Osteoblast (primary cell): ENCODE measurements around the gene ERC1. TPM values are rescaled to one million over a fixed set of nuclear protein-coding genes. Genes with fewer than 3 reads are reported as not detected.

Experiments
- DNase-seq: peaks from one replicate; pipeline ENCODE4 v3.0.0; 2011; ENCODE audit warnings: low spot score, mixed read lengths; ENCODE audit not compliant: insufficient read length; ENCODE audit errors: missing footprints
- H2AFZ ChIP-seq: 2 replicates; pipeline ENCODE4 v1.6.0; 2011; ENCODE audit warnings: mild to moderate bottlenecking, low read length
- H3K27ac ChIP-seq: 2 replicates; pipeline ENCODE4 v1.5.1; 2011; ENCODE audit warnings: mild to moderate bottlenecking, low read depth, low read length, moderate library complexity
- H3K27me3 ChIP-seq: 2 replicates; pipeline ENCODE4 v1.6.0; 2012; ENCODE audit warnings: mild to moderate bottlenecking, control low read depth, inconsistent platforms, low read length, moderate library complexity; ENCODE audit not compliant: insufficient read depth
- H3K36me3 ChIP-seq: 2 replicates; pipeline ENCODE4 v1.5.1; 2011; ENCODE audit warnings: mild to moderate bottlenecking, low read length, control low read depth, moderate library complexity; ENCODE audit not compliant: insufficient read depth
- H3K4me1 ChIP-seq: 2 replicates; pipeline ENCODE4 v1.5.1; 2011; ENCODE audit warnings: mild to moderate bottlenecking, low read length, control low read depth, moderate library complexity; ENCODE audit not compliant: insufficient read depth
- H3K4me2 ChIP-seq: 2 replicates; pipeline ENCODE4 v1.6.0; 2011; ENCODE audit warnings: mild to moderate bottlenecking, low read length; ENCODE audit not compliant: insufficient read depth
- H3K4me3 ChIP-seq: fragments of 200-600 bp; sonication (generic); 3 replicates; pipeline ENCODE4 v1.5.1; 2012; ENCODE audit warnings: mild to moderate bottlenecking, low read length, inconsistent platforms; ENCODE audit not compliant: insufficient read depth
- H3K79me2 ChIP-seq: 2 replicates; pipeline ENCODE4 v1.6.0; 2012; ENCODE audit warnings: mild to moderate bottlenecking, low read length, control low read depth, inconsistent platforms; ENCODE audit not compliant: insufficient read depth
- H3K9me3 ChIP-seq: 2 replicates; pipeline ENCODE4 v1.5.1; 2011; ENCODE audit warnings: low read depth, low read length, control low read depth
- H4K20me1 ChIP-seq: 2 replicates; pipeline ENCODE4 v1.6.0; 2012; ENCODE audit warnings: mild to moderate bottlenecking, low read length, control low read depth; ENCODE audit not compliant: insufficient read depth
- CTCF ChIP-seq: IDR thresholded peaks from 2 replicates; pipeline ENCODE4 v1.5.1; 2011; ENCODE audit warnings: mild to moderate bottlenecking, low read depth, low read length, moderate library complexity; ENCODE audit errors: extremely low read depth
- total RNA-seq: library from RNA; depleted of rRNA; stranded (reverse); fragments of >200 nt; gene quantifications from 2 replicates; pipeline ENCODE4 v1.2.3, GENCODE V29; 2012

ERC1 gene
- total RNA-seq, 1 donor, result 36.2 TPM

GRCh38 chr12:1504304-1504894 is 513.4 kb downstream of the ERC1 start:
- no peaks in the 10 kb centered on the region for H3K27me3 ChIP-seq
- no peaks in the 10 kb centered on the region for H3K79me2 ChIP-seq
- no peaks in the 10 kb centered on the region for H4K20me1 ChIP-seq
- H3K27ac ChIP-seq, result no peak overlapping the region
- H3K36me3 ChIP-seq, result no peaks in the 10 kb centered on the region
- no peak overlapping the region for H2AFZ ChIP-seq
- peak; percentile 82 for DNase-seq
- no peaks in the 10 kb centered on the region for H3K9me3 ChIP-seq
- no peak overlapping the region for H3K4me3 ChIP-seq
- peaks cover 10% of the 10 kb centered on the region for H3K4me1 ChIP-seq
- peak overlapping the region; percentile 32 for H3K4me2 ChIP-seq
- TF ChIP-seq CTCF, result no peak

DNA sequence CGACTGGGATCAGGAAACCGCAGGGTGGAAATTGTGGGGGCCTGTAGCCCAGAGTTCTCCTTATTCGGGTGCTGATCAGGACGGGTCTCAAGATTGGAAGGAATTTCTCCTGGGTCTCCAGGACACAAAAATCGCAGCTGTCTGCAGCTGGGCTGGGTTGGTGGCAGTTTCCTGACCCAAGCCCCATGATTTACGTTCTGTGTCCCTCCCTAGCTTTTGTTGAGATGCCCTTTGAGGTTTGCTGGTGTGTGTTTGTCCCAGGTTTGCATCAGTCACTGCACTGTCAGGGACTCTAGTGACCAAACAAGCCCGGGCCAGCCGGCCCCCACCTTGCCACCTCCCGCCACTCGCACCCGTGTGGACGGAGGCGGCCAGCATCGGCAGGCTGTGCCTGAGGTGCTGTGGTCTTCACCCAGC is 513.9 kb downstream of the ERC1 start:
- H3K4me3 ChIP-seq, result no peak overlapping the region
- H4K20me1 ChIP-seq, result no peaks in the 10 kb centered on the region
- H3K4me2 ChIP-seq, result peak overlapping the region; percentile 32
- no peak overlapping the region for H2AFZ ChIP-seq
- peaks cover 5% of the 10 kb centered on the region for H3K4me1 ChIP-seq
- no peaks in the 10 kb centered on the region for H3K79me2 ChIP-seq
- no peaks in the 10 kb centered on the region for H3K9me3 ChIP-seq
- DNase-seq, result peak; percentile 86
- TF ChIP-seq CTCF, result no peak
- no peak overlapping the region for H3K27ac ChIP-seq
- H3K36me3 ChIP-seq, result no peaks in the 10 kb centered on the region
- no peaks in the 10 kb centered on the region for H3K27me3 ChIP-seq

DNA sequence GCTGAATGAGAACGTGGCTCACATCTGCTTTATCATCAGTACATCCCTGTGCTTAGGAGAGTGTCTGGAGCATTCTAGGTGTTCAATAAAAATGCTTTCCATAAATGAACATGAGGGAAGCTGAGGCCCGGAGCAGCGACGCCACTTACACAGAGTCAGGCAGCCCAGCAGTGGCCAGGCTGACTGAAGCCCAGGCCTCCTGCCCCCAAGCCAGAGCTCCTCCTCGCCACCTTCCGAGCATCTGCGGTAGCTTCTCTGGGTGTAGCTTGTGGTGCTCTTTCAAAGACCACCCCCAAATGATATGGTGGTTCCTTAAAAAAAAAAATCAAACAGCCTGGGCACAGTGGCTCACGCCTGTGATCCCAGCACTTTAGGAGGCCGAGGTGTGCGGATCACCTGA is 514.6 kb downstream of the ERC1 start:
- H4K20me1 ChIP-seq, result no peaks in the 10 kb centered on the region
- H3K27me3 ChIP-seq, result no peaks in the 10 kb centered on the region
- H3K27ac ChIP-seq, result no peak overlapping the region
- H3K4me2 ChIP-seq, result no peak overlapping the region
- DNase-seq, result peak; percentile 59
- H3K4me1 ChIP-seq, result no peaks in the 10 kb centered on the region
- no peaks in the 10 kb centered on the region for H3K9me3 ChIP-seq
- no peak for TF ChIP-seq CTCF
- H3K4me3 ChIP-seq, result no peak overlapping the region
- no peaks in the 10 kb centered on the region for H3K79me2 ChIP-seq
- no peaks in the 10 kb centered on the region for H3K36me3 ChIP-seq
- H2AFZ ChIP-seq, result no peak overlapping the region

GRCh38 chr12:1507308-1507707 is 516.3 kb downstream of the ERC1 start:
- Histone ChIP-seq H3K27ac (no peak overlapping the region), H3K4me1 (no peaks in the 10 kb centered on the region), H3K27me3 (no peaks in the 10 kb centered on the region), H3K9me3 (no peaks in the 10 kb centered on the region), H3K4me2 (no peak overlapping the region), H4K20me1 (no peaks in the 10 kb centered on the region), H3K36me3 (no peaks in the 10 kb centered on the region), H2AFZ (no peak overlapping the region), H3K79me2 (no peaks in the 10 kb centered on the region), H3K4me3 (no peak overlapping the region)
- DNase-seq, result peak; percentile 50
- no peak for TF ChIP-seq CTCF
